SJCRH30 (cell line): ENCODE results near the gene ZPR1. TPM values are rescaled to one million over a fixed set of nuclear protein-coding genes. Genes with fewer than 3 reads are reported as not detected.
"Not testable (repeated sequence)": the region's sequence is repeated elsewhere in the genome, so short reads cannot be mapped to it uniquely, and the experiment has no call there.

ENCODE experiments used
- DNase-seq, 2 experiments: peaks; one replicate each; pipeline ENCODE4 v3.0.0-alpha.2; 2015 to 2020
- H3K27ac ChIP-seq: fragments of 250-450 bp; sonication (Bioruptor Pico); 2 replicates; pipeline ENCODE4 v1.5.1; 2020; ENCODE audit warnings: mild to moderate bottlenecking, moderate library complexity
- H3K27me3 ChIP-seq: fragments of 250-450 bp; sonication (Bioruptor Pico); 2 replicates; pipeline ENCODE4 v1.5.1; 2020; ENCODE audit warnings: mild to moderate bottlenecking, moderate library complexity
- H3K36me3 ChIP-seq: fragments of 250-450 bp; sonication (Bioruptor Pico); 2 replicates; pipeline ENCODE4 v1.5.1; 2020; ENCODE audit warnings: mild to moderate bottlenecking, moderate library complexity
- H3K4me1 ChIP-seq: fragments of 250-450 bp; sonication (Bioruptor Pico); 2 replicates; pipeline ENCODE4 v1.5.1; 2020; ENCODE audit warnings: mild to moderate bottlenecking, moderate library complexity
- H3K4me3 ChIP-seq: fragments of 250-450 bp; sonication (Bioruptor Pico); 2 replicates; pipeline ENCODE4 v1.5.1; 2020; ENCODE audit warnings: mild to moderate bottlenecking, moderate library complexity
- H3K9me3 ChIP-seq: fragments of 250-450 bp; sonication (Bioruptor Pico); replicated peaks from 2 replicates; pipeline ENCODE4 v1.5.1; 2020; ENCODE audit warnings: mild to moderate bottlenecking, moderate library complexity
- total RNA-seq: library from RNA; depleted of rRNA; stranded (reverse); fragments of >200 nt; shearing (Covaris generic); gene quantifications from 2 replicates; pipeline ENCODE4 v1.2.3, GENCODE V29; 2014

Gene ZPR1
- total RNA-seq, 1 experiment from 2014 or later, result 42.3 TPM

- no peak for DNase-seq
- Histone ChIP-seq H3K4me3 (no peak overlapping the region), H3K9me3 (no peaks in the 10 kb centered on the region), H3K27ac (no peak overlapping the region), H3K4me1 (no peaks in the 10 kb centered on the region), H3K36me3 (no peaks in the 10 kb centered on the region), H3K27me3 (no peaks in the 10 kb centered on the region)
These were observed 23.4 kb upstream of the ZPR1 start for GRCh38 chr11:116811194-116811593.

- no peaks in the 10 kb centered on the region for H3K27me3 ChIP-seq
- DNase-seq, result no peak
These were observed 20.7 kb upstream of the ZPR1 start for GRCh38 chr11:116808262-116809175.

GRCh38 chr11:116807601-116808261 lies 19.9 kb upstream of the ZPR1 start:
- Histone ChIP-seq H3K27ac (no peak overlapping the region), H3K9me3 (no peaks in the 10 kb centered on the region), H3K4me1 (no peaks in the 10 kb centered on the region), H3K27me3 (no peaks in the 10 kb centered on the region), H3K36me3 (no peaks in the 10 kb centered on the region), H3K4me3 (no peak overlapping the region)
- DNase-seq, result no peak

More at GRCh38 chr11:116808262-116809175, 20.7 kb upstream of the ZPR1 start:
- Histone ChIP-seq H3K27ac (no peak overlapping the region), H3K9me3 (no peaks in the 10 kb centered on the region), H3K4me3 (no peak overlapping the region), H3K4me1 (no peaks in the 10 kb centered on the region), H3K36me3 (no peaks in the 10 kb centered on the region)

- no peak overlapping the region for H3K4me3 ChIP-seq
These were observed 16.2 kb upstream of the ZPR1 start for GRCh38 chr11:116804001-116804400.

GRCh38 chr11:116801662-116802061 lies 13.8 kb upstream of the ZPR1 start:
- not testable (repeated sequence) for H3K9me3 ChIP-seq, H3K27me3 ChIP-seq, H3K27ac ChIP-seq, H3K4me3 ChIP-seq, DNase-seq, H3K4me1 ChIP-seq, H3K36me3 ChIP-seq

More at GRCh38 chr11:116804001-116804400, 16.2 kb upstream of the ZPR1 start:
- no peak for DNase-seq
- Histone ChIP-seq H3K9me3 (no peaks in the 10 kb centered on the region), H3K4me1 (no peaks in the 10 kb centered on the region), H3K27ac (no peak overlapping the region), H3K27me3 (no peaks in the 10 kb centered on the region), H3K36me3 (no peaks in the 10 kb centered on the region)

GRCh38 chr11:116800610-116801009 lies 12.8 kb upstream of the ZPR1 start:
- Histone ChIP-seq H3K4me1 (no peaks in the 10 kb centered on the region), H3K27me3 (no peaks in the 10 kb centered on the region), H3K27ac (no peak overlapping the region), H3K4me3 (no peak overlapping the region), H3K36me3 (no peaks in the 10 kb centered on the region), H3K9me3 (no peaks in the 10 kb centered on the region)
- DNase-seq, result no peak

- H3K4me3 ChIP-seq, result no peak overlapping the region
- H3K9me3 ChIP-seq, result no peaks in the 10 kb centered on the region
- no peaks in the 10 kb centered on the region for H3K4me1 ChIP-seq
- DNase-seq, result no peak
- H3K36me3 ChIP-seq, result no peaks in the 10 kb centered on the region
- H3K27ac ChIP-seq, result no peak overlapping the region
- no peaks in the 10 kb centered on the region for H3K27me3 ChIP-seq
These were observed 10.5 kb upstream of the ZPR1 start for GRCh38 chr11:116798368-116798767.

- Histone ChIP-seq H3K9me3 (no peaks in the 10 kb centered on the region), H3K4me1 (no peaks in the 10 kb centered on the region), H3K36me3 (no peaks in the 10 kb centered on the region), H3K27ac (no peak overlapping the region), H3K27me3 (no peaks in the 10 kb centered on the region), H3K4me3 (no peak overlapping the region)
- DNase-seq, result no peak
These were observed 10.0 kb upstream of the ZPR1 start for GRCh38 chr11:116797816-116798215.

GRCh38 chr11:116796548-116796947 lies 8.7 kb upstream of the ZPR1 start:
- H3K27ac ChIP-seq, result no peak overlapping the region
- H3K9me3 ChIP-seq, result no peaks in the 10 kb centered on the region
- no peak for DNase-seq
- H3K4me1 ChIP-seq, result no peaks in the 10 kb centered on the region
- H3K27me3 ChIP-seq, result no peaks in the 10 kb centered on the region
- no peak overlapping the region for H3K4me3 ChIP-seq
- H3K36me3 ChIP-seq, result no peaks in the 10 kb centered on the region

- Histone ChIP-seq H3K4me1 (no peaks in the 10 kb centered on the region), H3K27ac (no peak overlapping the region), H3K4me3 (no peak overlapping the region), H3K27me3 (no peaks in the 10 kb centered on the region), H3K36me3 (no peaks in the 10 kb centered on the region), H3K9me3 (no peaks in the 10 kb centered on the region)
- no peak for DNase-seq
These were observed 7.0 kb upstream of the ZPR1 start for GRCh38 chr11:116794851-116795250.

- no peaks in the 10 kb centered on the region for H3K4me1 ChIP-seq
- no peaks in the 10 kb centered on the region for H3K36me3 ChIP-seq
- peak overlapping the region; percentile 36; the same call in 1 of the 2 replicates for H3K4me3 ChIP-seq
- H3K27me3 ChIP-seq, result no peaks in the 10 kb centered on the region
- H3K27ac ChIP-seq, result no peak overlapping the region
- H3K9me3 ChIP-seq, result no peaks in the 10 kb centered on the region
- peak in 1 of 2 experiments; percentile 48 for DNase-seq
These were observed 5.9 kb upstream of the ZPR1 start for GRCh38 chr11:116793772-116794097.

- peak overlapping the region; percentile 36; the same call in 1 of the 2 replicates for H3K4me3 ChIP-seq
- DNase-seq, result no peak
- H3K9me3 ChIP-seq, result no peaks in the 10 kb centered on the region
- no peaks in the 10 kb centered on the region for H3K36me3 ChIP-seq
- H3K4me1 ChIP-seq, result no peaks in the 10 kb centered on the region
- H3K27me3 ChIP-seq, result no peaks in the 10 kb centered on the region
- no peak overlapping the region for H3K27ac ChIP-seq
These were observed 5.3 kb upstream of the ZPR1 start for GRCh38 chr11:116792869-116793771.

- Histone ChIP-seq H3K9me3 (no peaks in the 10 kb centered on the region), H3K27ac (no peak overlapping the region), H3K36me3 (no peaks in the 10 kb centered on the region), H3K4me1 (no peaks in the 10 kb centered on the region), H3K4me3 (no peak overlapping the region), H3K27me3 (no peaks in the 10 kb centered on the region)
- no peak for DNase-seq
These were observed 4.5 kb upstream of the ZPR1 start for GRCh38 chr11:116792144-116792868.

GRCh38 chr11:116791813-116792143 lies 4.0 kb upstream of the ZPR1 start, which contains the start of gene APOA5:
TSS of gene APOA5 (minus strand) at chr11:116791879. CDS start at chr11:116791860, 19 bp downstream.
- no peak for DNase-seq
- Histone ChIP-seq H3K27ac (no peak within 1 kb of the TSS), H3K36me3 (no peaks in the 10 kb centered on the region), H3K27me3 (no peaks in the 10 kb centered on the region), H3K4me1 (peaks cover 3% of the 10 kb centered on the region; the same call in 1 of the 2 replicates), H3K4me3 (peak within 1 kb of the TSS; percentile 26), H3K9me3 (no peaks in the 10 kb centered on the region)
